MM.1S (cell line): ENCODE measurements around the gene LILRA1.
"Not testable (repeated sequence)": the region's sequence is repeated elsewhere in the genome, so short reads cannot be mapped to it uniquely, and the experiment has no call there.

Experiments used
- DNase-seq: peaks from one replicate; pipeline ENCODE4 v3.0.0-alpha.2; 2015
- H2AFZ ChIP-seq: fragments of 300-600 bp; sonication (generic); 2 replicates; pipeline ENCODE4 v1.6.0; 2016; ENCODE audit warnings: antibody characterized with exemption, low read length
- H3F3A ChIP-seq: fragments of 300-600 bp; sonication (generic); 2 replicates; pipeline ENCODE4 v1.6.1; 2016; ENCODE audit warnings: mild to moderate bottlenecking, antibody characterized with exemption, low read length, moderate library complexity, mixed read lengths; ENCODE audit not compliant: insufficient read depth
- H3K27ac ChIP-seq: fragments of 300-600 bp; sonication (generic); 2 replicates; pipeline ENCODE4 v1.5.1; 2016; ENCODE audit warnings: mild to moderate bottlenecking, low read length
- H3K27me3 ChIP-seq: fragments of 300-600 bp; sonication (generic); replicated peaks from 2 replicates; pipeline ENCODE4 v1.6.0; 2016; ENCODE audit warnings: low read length; ENCODE audit not compliant: insufficient read depth
- H3K36me3 ChIP-seq: fragments of 300-600 bp; sonication (generic); replicated peaks from 2 replicates; pipeline ENCODE4 v1.6.1; 2016; ENCODE audit warnings: mild to moderate bottlenecking, low read length, mixed read lengths; ENCODE audit not compliant: insufficient read depth
- H3K4me1 ChIP-seq: fragments of 300-600 bp; sonication (generic); 2 replicates; pipeline ENCODE4 v1.6.1; 2016; ENCODE audit warnings: low read length, mixed read lengths
- H3K4me2 ChIP-seq: fragments of 300-600 bp; sonication (generic); 2 replicates; pipeline ENCODE4 v1.6.0; 2016; ENCODE audit warnings: low read depth, low read length
- H3K4me3 ChIP-seq: fragments of 300-600 bp; sonication (generic); 2 replicates; pipeline ENCODE4 v1.5.1; 2016; ENCODE audit warnings: low read length, mixed read lengths
- H3K79me2 ChIP-seq: fragments of 300-600 bp; sonication (generic); 2 replicates; pipeline ENCODE4 v1.6.1; 2016; ENCODE audit warnings: mixed run types, low read length, mixed read lengths
- H3K9ac ChIP-seq: fragments of 300-600 bp; sonication (generic); 2 replicates; pipeline ENCODE4 v1.6.1; 2016; ENCODE audit warnings: low read length, mixed read lengths
- H3K9me2 ChIP-seq: fragments of 300-600 bp; sonication (generic); replicated peaks from 2 replicates; pipeline ENCODE4 v1.6.1; 2016; ENCODE audit warnings: mild to moderate bottlenecking, low read length, mixed read lengths; ENCODE audit not compliant: insufficient read depth
- H3K9me3 ChIP-seq: fragments of 300-600 bp; sonication (generic); replicated peaks from 2 replicates; pipeline ENCODE4 v1.6.1; 2016; ENCODE audit warnings: mild to moderate bottlenecking, low read length, mixed read lengths; ENCODE audit not compliant: insufficient read depth
- H4K20me1 ChIP-seq: fragments of 300-600 bp; sonication (generic); 2 replicates; pipeline ENCODE4 v1.6.1; 2016; ENCODE audit warnings: mild to moderate bottlenecking, low read length, moderate library complexity, mixed read lengths; ENCODE audit not compliant: insufficient read depth
- EZH2 ChIP-seq: fragments of 300-600 bp; sonication (generic); optimal IDR thresholded peaks from 2 replicates; pipeline ENCODE3; 2017; ENCODE audit warnings: low read depth, mild to moderate bottlenecking, antibody characterized with exemption, low read length, mixed read lengths
- EZH2phosphoT487 ChIP-seq: fragments of 300-600 bp; sonication (generic); IDR thresholded peaks from 2 replicates; pipeline ENCODE4 v1.6.1; 2018; ENCODE audit warnings: antibody characterized with exemption, low read length
- TF ChIP-seq, protein P1 (sequence below): fragments of 300-600 bp; sonication (generic); IDR thresholded peaks from 2 replicates; pipeline ENCODE4 v1.5.1; 2016; ENCODE audit warnings: antibody characterized with exemption, low read length, mixed read lengths

Gene LILRA1

GRCh38 chr19:54633401-54633800 is 40.0 kb downstream of the LILRA1 start:
- Histone ChIP-seq H3K36me3 (no peaks in the 10 kb centered on the region), H3F3A (no peaks in the 10 kb centered on the region), H4K20me1 (no peaks in the 10 kb centered on the region), H3K4me1 (no peaks in the 10 kb centered on the region), H3K27ac (no peak overlapping the region), H3K4me2 (no peak overlapping the region), H3K4me3 (no peak overlapping the region), H3K9me3 (no peaks in the 10 kb centered on the region), H3K27me3 (peaks cover 78% of the 10 kb centered on the region), H3K9ac (no peak overlapping the region), H3K79me2 (no peaks in the 10 kb centered on the region), H3K9me2 (no peaks in the 10 kb centered on the region), H2AFZ (no peak overlapping the region)
- TF ChIP-seq EZH2 (no peak), EZH2phosphoT487 (no peak)
- TF ChIP-seq, protein P1, sequence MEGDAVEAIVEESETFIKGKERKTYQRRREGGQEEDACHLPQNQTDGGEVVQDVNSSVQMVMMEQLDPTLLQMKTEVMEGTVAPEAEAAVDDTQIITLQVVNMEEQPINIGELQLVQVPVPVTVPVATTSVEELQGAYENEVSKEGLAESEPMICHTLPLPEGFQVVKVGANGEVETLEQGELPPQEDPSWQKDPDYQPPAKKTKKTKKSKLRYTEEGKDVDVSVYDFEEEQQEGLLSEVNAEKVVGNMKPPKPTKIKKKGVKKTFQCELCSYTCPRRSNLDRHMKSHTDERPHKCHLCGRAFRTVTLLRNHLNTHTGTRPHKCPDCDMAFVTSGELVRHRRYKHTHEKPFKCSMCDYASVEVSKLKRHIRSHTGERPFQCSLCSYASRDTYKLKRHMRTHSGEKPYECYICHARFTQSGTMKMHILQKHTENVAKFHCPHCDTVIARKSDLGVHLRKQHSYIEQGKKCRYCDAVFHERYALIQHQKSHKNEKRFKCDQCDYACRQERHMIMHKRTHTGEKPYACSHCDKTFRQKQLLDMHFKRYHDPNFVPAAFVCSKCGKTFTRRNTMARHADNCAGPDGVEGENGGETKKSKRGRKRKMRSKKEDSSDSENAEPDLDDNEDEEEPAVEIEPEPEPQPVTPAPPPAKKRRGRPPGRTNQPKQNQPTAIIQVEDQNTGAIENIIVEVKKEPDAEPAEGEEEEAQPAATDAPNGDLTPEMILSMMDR: no peak
- no peak for DNase-seq

GRCh38 chr19:54636081-54636480 is 42.6 kb downstream of the LILRA1 start:
- H3K27ac ChIP-seq, H3K9me2 ChIP-seq, H4K20me1 ChIP-seq, H3K4me2 ChIP-seq, DNase-seq, H3K9ac ChIP-seq, H3K79me2 ChIP-seq, H3K9me3 ChIP-seq, H3F3A ChIP-seq, H2AFZ ChIP-seq, H3K4me3 ChIP-seq, H3K36me3 ChIP-seq, H3K4me1 ChIP-seq: not testable (repeated sequence)
- H3K27me3 ChIP-seq: peaks cover 79% of the 10 kb centered on the region

GRCh38 chr19:54638683-54639082 is 45.3 kb downstream of the LILRA1 start:
- no peaks in the 10 kb centered on the region for H3F3A ChIP-seq
- no peak for DNase-seq
- no peak overlapping the region for H3K27ac ChIP-seq
- no peak overlapping the region for H3K4me2 ChIP-seq
- H3K4me3 ChIP-seq: no peak overlapping the region
- H3K79me2 ChIP-seq: no peaks in the 10 kb centered on the region
- H3K4me1 ChIP-seq: no peaks in the 10 kb centered on the region
- H4K20me1 ChIP-seq: no peaks in the 10 kb centered on the region
- no peak overlapping the region for H2AFZ ChIP-seq
- H3K9me2 ChIP-seq: no peaks in the 10 kb centered on the region
- H3K9ac ChIP-seq: no peak overlapping the region
- H3K27me3 ChIP-seq: peaks cover 70% of the 10 kb centered on the region
- no peaks in the 10 kb centered on the region for H3K36me3 ChIP-seq
- TF ChIP-seq EZH2phosphoT487: no peak
- no peak for TF ChIP-seq EZH2
- TF ChIP-seq, protein P1: no peak
- no peaks in the 10 kb centered on the region for H3K9me3 ChIP-seq

- not testable (repeated sequence) for DNase-seq, H3K9me3 ChIP-seq, H3K27ac ChIP-seq
Observed at GRCh38 chr19:54642953-54643352, 49.5 kb downstream of the LILRA1 start.

GRCh38 chr19:54643583-54643982 is 50.2 kb downstream of the LILRA1 start:
- H4K20me1 ChIP-seq, H3K4me2 ChIP-seq, H3K9ac ChIP-seq, H3K4me3 ChIP-seq, H3K4me1 ChIP-seq, H3K9me3 ChIP-seq, DNase-seq, H2AFZ ChIP-seq, H3K79me2 ChIP-seq, H3K36me3 ChIP-seq, H3K27ac ChIP-seq, H3F3A ChIP-seq, H3K9me2 ChIP-seq: not testable (repeated sequence)
- peaks cover 79% of the 10 kb centered on the region for H3K27me3 ChIP-seq

More at GRCh38 chr19:54642953-54643352, 49.5 kb downstream of the LILRA1 start:
- H3F3A ChIP-seq, H3K4me2 ChIP-seq, H3K79me2 ChIP-seq, H3K4me1 ChIP-seq, H3K4me3 ChIP-seq, H2AFZ ChIP-seq, H4K20me1 ChIP-seq, H3K9ac ChIP-seq, H3K9me2 ChIP-seq, H3K36me3 ChIP-seq: not testable (repeated sequence)
- peaks cover 79% of the 10 kb centered on the region for H3K27me3 ChIP-seq
